LNCaP clone FGC (cell line): ENCODE data around the gene SIGLEC9.

ENCODE experiments used
- DNase-seq: peaks from one replicate; pipeline ENCODE4 v3.0.0-alpha.2; 2011; ENCODE audit warnings: low read depth
- H3K4me3 ChIP-seq: 2 replicates; pipeline ENCODE4 v1.5.1; 2011; ENCODE audit warnings: mild to moderate bottlenecking, low read depth, low read length, control low read depth
- CTCF ChIP-seq: IDR thresholded peaks from 2 replicates; pipeline ENCODE4 v1.5.1; 2012; ENCODE audit warnings: mild to moderate bottlenecking; ENCODE audit not compliant: control insufficient read depth, insufficient read depth; ENCODE audit errors: extremely low read depth

The SIGLEC9 gene

GRCh38 chr19:51129716-51130115 is 5.0 kb downstream of the SIGLEC9 start:
- TF ChIP-seq CTCF = no peak
- DNase-seq = no peak
- no peak overlapping the region for H3K4me3 ChIP-seq

- no peak for TF ChIP-seq CTCF
- H3K4me3 ChIP-seq = no peak overlapping the region
- DNase-seq = no peak
Observed at GRCh38 chr19:51131780-51132680, 7.3 kb downstream of the SIGLEC9 start.

GRCh38 chr19:51135004-51135403 is 10.3 kb downstream of the SIGLEC9 start:
- H3K4me3 ChIP-seq = no peak overlapping the region
- TF ChIP-seq CTCF = no peak
- no peak for DNase-seq

GRCh38 chr19:51135986-51136762 is 11.5 kb downstream of the SIGLEC9 start:
- TF ChIP-seq CTCF = no peak
- no peak overlapping the region for H3K4me3 ChIP-seq
- no peak for DNase-seq

- no peak for DNase-seq
- TF ChIP-seq CTCF = no peak
- H3K4me3 ChIP-seq = no peak overlapping the region
Observed at GRCh38 chr19:51136851-51137551, 12.3 kb downstream of the SIGLEC9 start.

- DNase-seq = no peak
- TF ChIP-seq CTCF = no peak
Observed at GRCh38 chr19:51137792-51138425, 13.2 kb downstream of the SIGLEC9 start.

More at GRCh38 chr19:51137792-51138425, 13.2 kb downstream of the SIGLEC9 start:
- H3K4me3 ChIP-seq = no peak overlapping the region
